GM10248 (cell line): Measurements from ENCODE around the gene VSIG10.

ENCODE experiments used
- CTCF ChIA-PET: fragments of 300-600 bp; sonication (Branson Sonifier 250); formaldehyde crosslinking; extraction: SDS; loops from one replicate; lab custom pipeline; 2021; ENCODE audit warnings: antibody characterized with exemption; lab: Yijun Ruan, JAX
- POLR2A ChIA-PET: fragments of 350-650 bp; sonication (Branson Sonifier 250); formaldehyde crosslinking; extraction: SDS; loops from one replicate; lab custom pipeline; 2020; ENCODE audit warnings: antibody characterized with exemption; lab: Yijun Ruan, JAX
- DNase-seq: peaks from one replicate; pipeline ENCODE4 v3.0.0; 2012; ENCODE audit errors: extremely low spot score
- TF ChIP-seq, protein P1 (sequence below): IDR thresholded peaks from 2 replicates; pipeline ENCODE4 v1.5.1; 2012; ENCODE audit warnings: mild to moderate bottlenecking, low read depth; ENCODE audit errors: extremely low read depth, missing control alignments, control extremely low read depth

VSIG10 gene

DNA sequence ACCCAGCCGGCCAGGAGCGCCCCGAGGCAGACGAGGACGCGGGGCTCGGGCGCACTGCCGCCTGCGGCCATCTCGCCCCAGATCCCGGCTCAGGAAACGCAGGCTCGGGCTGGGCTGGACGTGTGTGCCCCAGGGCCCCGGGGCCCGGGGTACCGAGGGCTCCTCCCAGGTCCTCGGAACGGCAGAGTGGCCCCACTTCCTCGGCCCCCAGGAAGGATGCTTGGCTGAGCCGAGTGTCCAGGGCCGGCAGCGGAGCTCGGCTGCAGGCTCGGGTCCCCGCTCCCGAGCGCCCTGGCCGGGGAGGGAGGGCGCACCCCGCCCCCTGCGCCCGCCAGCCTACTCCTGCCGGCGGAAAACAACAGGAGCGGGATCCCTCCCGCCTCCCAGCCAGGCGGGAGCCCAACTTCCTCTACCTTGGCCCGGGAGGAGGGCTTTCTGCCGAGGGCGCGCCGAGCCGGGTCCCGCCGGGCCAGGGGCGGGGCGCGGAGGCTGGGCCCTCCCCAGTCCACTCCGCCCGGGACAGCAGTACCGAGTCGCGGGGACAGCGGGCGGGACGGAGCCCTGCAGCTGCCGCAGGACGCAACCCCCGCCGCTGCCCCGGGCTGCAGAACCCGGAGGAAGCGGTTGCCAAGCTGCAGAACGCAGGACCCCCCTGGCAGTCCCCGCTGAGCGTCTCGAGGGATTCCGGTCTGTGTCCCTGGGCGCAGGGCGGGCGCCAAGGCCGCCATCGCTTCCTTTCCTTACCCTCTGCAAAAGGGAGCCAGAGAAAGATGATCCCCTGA lies at the start of gene VSIG10:
Gene VSIG10, minus strand, starts transcription at position 411 of the 782 bp plus-strand sequence. Its CDS starts 340 bp downstream, at position 71.
- POLR2A ChIA-PET = no interaction called here
- CTCF ChIA-PET = interaction anchor here (1.5 kb wide), 1 partner anchor 246 kb away, joined by 4 read pairs; no protein-coding TSS in a partner anchor
- DNase-seq = peak; percentile 63
- TF ChIP-seq, protein P1, sequence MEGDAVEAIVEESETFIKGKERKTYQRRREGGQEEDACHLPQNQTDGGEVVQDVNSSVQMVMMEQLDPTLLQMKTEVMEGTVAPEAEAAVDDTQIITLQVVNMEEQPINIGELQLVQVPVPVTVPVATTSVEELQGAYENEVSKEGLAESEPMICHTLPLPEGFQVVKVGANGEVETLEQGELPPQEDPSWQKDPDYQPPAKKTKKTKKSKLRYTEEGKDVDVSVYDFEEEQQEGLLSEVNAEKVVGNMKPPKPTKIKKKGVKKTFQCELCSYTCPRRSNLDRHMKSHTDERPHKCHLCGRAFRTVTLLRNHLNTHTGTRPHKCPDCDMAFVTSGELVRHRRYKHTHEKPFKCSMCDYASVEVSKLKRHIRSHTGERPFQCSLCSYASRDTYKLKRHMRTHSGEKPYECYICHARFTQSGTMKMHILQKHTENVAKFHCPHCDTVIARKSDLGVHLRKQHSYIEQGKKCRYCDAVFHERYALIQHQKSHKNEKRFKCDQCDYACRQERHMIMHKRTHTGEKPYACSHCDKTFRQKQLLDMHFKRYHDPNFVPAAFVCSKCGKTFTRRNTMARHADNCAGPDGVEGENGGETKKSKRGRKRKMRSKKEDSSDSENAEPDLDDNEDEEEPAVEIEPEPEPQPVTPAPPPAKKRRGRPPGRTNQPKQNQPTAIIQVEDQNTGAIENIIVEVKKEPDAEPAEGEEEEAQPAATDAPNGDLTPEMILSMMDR = no peak

DNA sequence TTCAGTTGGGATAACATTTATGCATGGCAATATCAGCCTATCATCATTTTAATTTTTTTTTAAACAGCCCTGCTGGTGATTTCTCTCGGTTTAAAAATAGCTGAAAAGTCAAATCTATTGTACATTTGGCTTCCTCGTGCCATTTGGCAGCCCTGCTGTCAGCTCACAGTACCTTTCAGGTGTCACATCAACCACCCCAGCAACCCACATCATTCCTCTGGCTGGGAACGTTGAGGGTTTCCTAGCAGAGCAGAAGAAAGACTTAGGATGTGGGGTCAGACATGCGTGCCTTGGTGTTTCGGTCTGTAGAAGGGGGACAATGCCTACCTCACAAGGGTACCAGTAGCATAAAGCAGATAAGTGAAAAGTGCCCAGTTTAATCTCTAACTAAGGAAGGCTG lies 47.9 kb upstream of the VSIG10 start:
- POLR2A ChIA-PET = interaction anchor here (1.4 kb wide), 1 partner anchor 9 kb away, joined by 4 read pairs; no protein-coding TSS in a partner anchor

GRCh38 chr12:118150625-118151024 lies 46.8 kb upstream of the VSIG10 start:
- ChIA-PET POLR2A (no interaction called here), CTCF (interaction anchor here (1.4 to 2.9 kb wide), 4 partner anchors 11 to 226 kb away, joined by 3 to 11 read pairs (median 6); partner anchors contain the start of gene SUDS3)
- TF ChIP-seq, protein P1 = no peak
- DNase-seq = no peak

More for the DNA sequence above, 47.9 kb upstream of the VSIG10 start:
- TF ChIP-seq, protein P1 = no peak
- CTCF ChIA-PET = interaction anchor here (1.4 to 2.9 kb wide), 5 partner anchors 9 to 225 kb away, joined by 3 to 11 read pairs (median 8); partner anchors contain the start of gene SUDS3
- no peak for DNase-seq

DNA sequence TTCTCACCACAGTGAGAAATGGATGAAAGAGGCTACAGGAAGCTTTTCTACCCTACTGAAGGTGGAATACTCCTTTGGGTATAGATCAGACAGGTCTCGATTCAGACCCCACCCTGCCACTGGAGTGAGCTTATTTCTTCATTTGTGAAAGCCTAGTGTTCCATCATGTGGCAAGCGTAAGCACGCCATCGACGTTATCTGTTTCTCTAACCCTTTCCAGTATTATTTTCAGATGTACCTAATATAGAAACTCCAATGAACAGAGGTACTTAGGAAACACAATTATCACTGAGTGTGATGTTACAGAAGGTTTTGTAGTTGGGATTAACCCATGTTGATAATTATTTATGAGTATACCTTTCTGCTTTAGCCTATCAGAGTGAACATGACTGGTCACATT lies 44.5 kb upstream of the VSIG10 start:
- TF ChIP-seq, protein P1 = no peak
- ChIA-PET CTCF (interaction anchor here (1.1 to 3.0 kb wide), 3 partner anchors 11 to 228 kb away, joined by 3 to 14 read pairs (median 3); partner anchors contain the start of gene SUDS3), POLR2A (no interaction called here)
- no peak for DNase-seq

GRCh38 chr12:118145798-118146156 lies 42.0 kb upstream of the VSIG10 start:
- TF ChIP-seq, protein P1 = no peak
- DNase-seq = no peak
- ChIA-PET CTCF (interaction anchor here (1.7 kb wide), 1 partner anchor 22 kb away, joined by 5 read pairs; no protein-coding TSS in a partner anchor), POLR2A (interaction anchor here (0.9 kb wide), 1 partner anchor 12 kb away, joined by 3 read pairs; no protein-coding TSS in a partner anchor)

GRCh38 chr12:118145113-118145797 lies 41.4 kb upstream of the VSIG10 start:
- CTCF ChIA-PET = interaction anchor here (0.7 to 1.5 kb wide), 2 partner anchors 24 to 231 kb away, joined by 3 read pairs; partner anchors contain the start of gene SUDS3
- POLR2A ChIA-PET = interaction anchor here (0.9 kb wide), 1 partner anchor 13 kb away, joined by 3 read pairs; no protein-coding TSS in a partner anchor
- TF ChIP-seq, protein P1 = no peak
- DNase-seq = peak; percentile 54
